ENCODE data around the gene E2F7. TPM values are rescaled to one million over a fixed set of nuclear protein-coding genes. Genes with fewer than 3 reads are reported as not detected.
A peak's percentile ranks its signal among the peaks of the same experiment; 100 is the strongest.
"Not testable (repeated sequence)": the region's sequence is repeated elsewhere in the genome, so short reads cannot be mapped to it uniquely, and the experiment has no call there.

E2F7 gene
- total RNA-seq, result 1 to 10 TPM; 5.8 to 6.0 TPM

- Mint-ChIP-seq H3K9me3 (no peaks in the 10 kb centered on the region), H3K4me1 (ENCODE audit: low read depth) (peaks cover 8% of the 10 kb centered on the region), H3K27ac (no peak within 1 kb of the TSS), H3K36me3 (peaks cover 15% of the 10 kb centered on the region), H3K27me3 (peaks cover 19% of the 10 kb centered on the region), H3K4me3 (peak within 1 kb of the TSS; percentile 77)
- POLR2A ChIA-PET, result no interaction called here
- intact Hi-C loops (cut with micrococcal nuclease), result loop anchor here (2.0 to 10.0 kb wide), 4 partner anchors 187 to 981 kb away; partner anchors contain the start of genes CSRP2, NAP1L1 and ZDHHC17
- DNase-seq, result peak; percentile 91
- CTCF ChIA-PET, result interaction anchor here (0.9 kb wide), 1 partner anchor 16 kb away, joined by 3 read pairs; no protein-coding TSS in a partner anchor
Observed at GRCh38 chr12:77065361-77066204, at the start of gene E2F7. Gene E2F7 (minus strand): TSS chr12:77065569. CDS start chr12:77064635, 934 bp downstream.

- no peaks in the 10 kb centered on the region for H3K27me3 Mint-ChIP-seq
- H3K4me3 Mint-ChIP-seq, result no peak overlapping the region
Observed at GRCh38 chr12:77113971-77114370, 48.6 kb upstream of the E2F7 start.

DNA sequence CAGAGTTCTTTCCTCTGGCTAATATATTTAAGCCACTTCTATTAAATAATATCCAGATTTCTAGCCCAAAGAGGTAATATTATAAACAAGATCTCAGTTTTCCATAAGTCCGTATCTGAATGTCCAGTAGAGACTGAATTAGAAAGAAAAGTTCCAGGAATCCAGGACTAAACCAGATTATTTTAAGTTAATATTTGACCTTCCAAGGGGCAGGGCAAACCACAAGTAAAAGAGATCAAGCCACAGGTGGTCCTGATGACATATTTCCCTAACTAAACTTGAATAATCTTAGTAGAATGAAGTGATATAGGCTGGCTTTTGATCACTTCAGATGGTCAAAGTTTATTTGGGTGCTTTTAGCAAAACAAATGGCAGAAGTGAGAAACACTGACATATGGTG is 43.3 kb upstream of the E2F7 start:
- ChIA-PET POLR2A (no interaction called here), CTCF (interaction anchor here (1.2 kb wide), 1 partner anchor 98 kb away, joined by 3 read pairs; no protein-coding TSS in a partner anchor)
- no peak for DNase-seq
- no peaks in the 10 kb centered on the region for H3K4me1 Mint-ChIP-seq (ENCODE audit: low read depth)
- H3K9me3 Mint-ChIP-seq, result peaks cover 7% of the 10 kb centered on the region
- H3K36me3 Mint-ChIP-seq, result no peaks in the 10 kb centered on the region
- intact Hi-C loops (cut with micrococcal nuclease), result no loop called here
- no peak overlapping the region for H3K4me3 Mint-ChIP-seq
- H3K27me3 Mint-ChIP-seq, result no peaks in the 10 kb centered on the region
- no peak overlapping the region for H3K27ac Mint-ChIP-seq

More at GRCh38 chr12:77113971-77114370, 48.6 kb upstream of the E2F7 start:
- no peaks in the 10 kb centered on the region for H3K36me3 Mint-ChIP-seq
- DNase-seq, result no peak
- peaks cover 7% of the 10 kb centered on the region for H3K9me3 Mint-ChIP-seq
- no peaks in the 10 kb centered on the region for H3K4me1 Mint-ChIP-seq (ENCODE audit: low read depth)
- CTCF ChIA-PET, result no interaction called here
- intact Hi-C loops (cut with micrococcal nuclease), result loop anchor here (1.0 kb wide), 1 partner anchor 14 kb away; no protein-coding TSS in a partner anchor
- POLR2A ChIA-PET, result no interaction called here
- no peak overlapping the region for H3K27ac Mint-ChIP-seq

DNA sequence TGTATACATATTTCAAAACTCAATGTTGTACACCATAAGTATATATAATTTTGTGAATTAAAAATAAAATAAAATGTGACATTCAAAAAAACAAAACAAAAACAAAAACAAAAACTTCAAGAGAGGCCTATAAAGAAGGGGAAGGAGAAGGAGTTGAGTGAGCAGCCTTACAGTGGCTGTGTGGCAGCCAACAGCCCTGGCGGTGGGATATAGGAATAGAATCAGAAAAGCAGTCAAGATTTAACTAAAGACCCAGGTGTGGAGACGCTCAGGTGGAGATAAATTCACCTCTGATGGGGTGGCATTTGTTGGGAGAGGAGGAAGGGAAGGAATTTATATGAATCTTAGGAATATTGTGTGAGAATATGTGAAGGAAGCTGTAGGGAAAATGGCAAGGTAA is 41.8 kb upstream of the E2F7 start:
- H3K9me3 Mint-ChIP-seq, result peaks cover 7% of the 10 kb centered on the region

DNA sequence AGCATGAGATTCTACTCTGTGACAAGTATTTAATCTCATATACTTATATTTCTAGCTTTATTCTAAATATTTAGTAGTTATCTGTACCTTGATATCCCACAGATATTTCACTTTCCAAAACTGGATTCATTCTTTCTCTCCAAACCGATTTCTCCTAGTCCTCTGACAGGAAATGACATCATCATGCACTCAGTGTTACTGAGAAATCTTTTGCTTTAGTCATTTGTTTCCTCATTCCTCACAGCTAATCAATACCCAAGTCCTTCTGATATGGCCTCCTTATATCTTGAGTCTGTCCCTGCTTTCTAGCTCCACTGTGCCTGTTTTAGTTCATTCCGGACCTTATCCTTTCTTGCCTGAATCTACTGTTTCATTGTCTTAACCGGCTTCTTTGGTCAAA is 39.4 kb upstream of the E2F7 start:
- no peak overlapping the region for H3K27ac Mint-ChIP-seq
- peaks cover under 1% of the 10 kb centered on the region for H3K27me3 Mint-ChIP-seq
- H3K4me3 Mint-ChIP-seq, result no peak overlapping the region
- ChIA-PET CTCF (no interaction called here), POLR2A (no interaction called here)
- no peaks in the 10 kb centered on the region for H3K36me3 Mint-ChIP-seq
- intact Hi-C loops (cut with micrococcal nuclease), result no loop called here
- no peak for DNase-seq
- H3K4me1 Mint-ChIP-seq (ENCODE audit: low read depth), result no peaks in the 10 kb centered on the region
- no peaks in the 10 kb centered on the region for H3K9me3 Mint-ChIP-seq

More for the DNA sequence above, 41.8 kb upstream of the E2F7 start:
- no peaks in the 10 kb centered on the region for H3K27me3 Mint-ChIP-seq
- intact Hi-C loops (cut with micrococcal nuclease), result no loop called here
- ChIA-PET POLR2A (no interaction called here), CTCF (no interaction called here)
- no peaks in the 10 kb centered on the region for H3K4me1 Mint-ChIP-seq (ENCODE audit: low read depth)
- H3K4me3 Mint-ChIP-seq, result no peak overlapping the region
- DNase-seq, result no peak
- no peak overlapping the region for H3K27ac Mint-ChIP-seq
- H3K36me3 Mint-ChIP-seq, result no peaks in the 10 kb centered on the region

- intact Hi-C loops (cut with micrococcal nuclease), result no loop called here
- Mint-ChIP-seq H3K4me3 (no peak overlapping the region), H3K27me3 (peaks cover 3% of the 10 kb centered on the region), H3K9me3 (no peaks in the 10 kb centered on the region), H3K27ac (no peak overlapping the region), H3K4me1 (ENCODE audit: low read depth) (no peaks in the 10 kb centered on the region), H3K36me3 (no peaks in the 10 kb centered on the region)
- POLR2A ChIA-PET, result no interaction called here
- DNase-seq, result no peak
- CTCF ChIA-PET, result no interaction called here
Observed at GRCh38 chr12:77104286-77104685, 38.9 kb upstream of the E2F7 start.

- no peak for DNase-seq
- Mint-ChIP-seq H3K36me3 (no peaks in the 10 kb centered on the region), H3K27me3 (peaks cover 5% of the 10 kb centered on the region), H3K27ac (no peak overlapping the region), H3K4me3 (no peak overlapping the region), H3K9me3 (no peaks in the 10 kb centered on the region), H3K4me1 (ENCODE audit: low read depth) (no peaks in the 10 kb centered on the region)
- ChIA-PET POLR2A (no interaction called here), CTCF (no interaction called here)
- intact Hi-C loops (cut with micrococcal nuclease), result no loop called here
Observed at GRCh38 chr12:77102691-77103090, 37.3 kb upstream of the E2F7 start.

DNA sequence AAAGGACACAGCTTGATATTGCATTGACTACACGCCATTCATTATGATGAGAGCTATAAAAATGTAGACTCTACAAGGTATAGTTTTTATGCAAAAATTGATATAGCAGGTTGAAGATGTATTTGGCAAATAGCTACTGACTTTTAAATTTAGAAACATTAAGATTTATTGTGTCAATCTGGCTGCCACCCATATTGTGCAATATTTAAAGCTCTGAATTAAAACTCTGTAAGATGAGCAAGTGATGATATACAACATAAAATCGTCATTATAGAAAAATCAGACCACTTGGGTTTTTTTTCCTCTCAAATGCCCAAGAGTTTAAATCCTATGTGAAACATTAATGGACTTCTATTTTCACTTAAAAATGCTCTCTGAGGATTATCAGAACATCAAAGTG is 36.8 kb upstream of the E2F7 start:
- no peaks in the 10 kb centered on the region for H3K9me3 Mint-ChIP-seq
- intact Hi-C loops (cut with micrococcal nuclease), result no loop called here
- DNase-seq, result no peak
- H3K4me3 Mint-ChIP-seq, result no peak overlapping the region
- ChIA-PET CTCF (no interaction called here), POLR2A (no interaction called here)
- no peak overlapping the region for H3K27ac Mint-ChIP-seq
- H3K36me3 Mint-ChIP-seq, result no peaks in the 10 kb centered on the region
- no peaks in the 10 kb centered on the region for H3K4me1 Mint-ChIP-seq (ENCODE audit: low read depth)
- H3K27me3 Mint-ChIP-seq, result peaks cover 8% of the 10 kb centered on the region

DNA sequence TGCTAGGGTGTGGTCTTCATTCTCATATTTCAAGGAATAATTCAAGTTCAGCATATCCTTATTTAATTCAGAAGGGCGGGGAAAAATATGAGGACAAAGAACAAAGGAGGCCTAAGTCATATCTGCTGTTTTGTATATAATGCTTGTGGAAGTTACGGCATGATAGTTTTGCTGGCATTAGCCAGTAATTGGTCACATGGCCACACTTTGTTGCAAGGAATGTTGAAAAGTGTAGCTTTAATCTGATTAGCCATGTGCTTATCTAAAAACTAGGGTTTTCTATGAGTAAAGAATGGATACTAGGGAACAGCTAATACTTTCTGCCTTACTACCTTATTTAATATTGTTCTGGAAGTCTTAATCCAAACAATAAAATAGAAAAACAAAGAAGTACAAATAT is 34.4 kb upstream of the E2F7 start:
- ChIA-PET CTCF (no interaction called here), POLR2A (no interaction called here)
- no peak overlapping the region for H3K4me3 Mint-ChIP-seq
- H3K36me3 Mint-ChIP-seq, result no peaks in the 10 kb centered on the region
- no peaks in the 10 kb centered on the region for H3K9me3 Mint-ChIP-seq
- H3K27me3 Mint-ChIP-seq, result peaks cover 13% of the 10 kb centered on the region
- no peaks in the 10 kb centered on the region for H3K4me1 Mint-ChIP-seq (ENCODE audit: low read depth)
- DNase-seq, result no peak
- no peak overlapping the region for H3K27ac Mint-ChIP-seq
- intact Hi-C loops (cut with micrococcal nuclease), result no loop called here

DNA sequence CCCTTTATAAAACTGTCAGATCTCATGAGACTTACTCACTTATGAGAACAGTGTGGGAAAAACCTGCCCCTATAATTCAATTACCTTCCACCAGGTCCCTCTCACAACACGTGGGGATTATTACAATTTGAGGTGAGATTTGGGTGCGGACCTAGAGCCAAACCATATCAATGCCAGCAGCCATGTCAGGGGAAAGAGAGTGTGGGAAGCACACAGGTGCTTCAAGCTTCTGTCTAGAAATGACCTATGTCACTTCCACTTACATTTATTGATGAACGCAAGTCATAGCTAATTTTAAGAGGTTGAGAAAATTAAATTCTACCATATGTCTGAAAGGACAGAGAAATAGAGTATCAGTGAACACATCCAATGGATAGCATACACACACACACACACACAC is 32.5 kb upstream of the E2F7 start:
- intact Hi-C loops (cut with micrococcal nuclease), result no loop called here
- ChIA-PET CTCF (no interaction called here), POLR2A (no interaction called here)
- Mint-ChIP-seq H3K36me3 (no peaks in the 10 kb centered on the region), H3K27me3 (peaks cover 17% of the 10 kb centered on the region), H3K9me3 (no peaks in the 10 kb centered on the region), H3K27ac (no peak overlapping the region), H3K4me1 (ENCODE audit: low read depth) (no peaks in the 10 kb centered on the region), H3K4me3 (no peak overlapping the region)
- DNase-seq, result no peak

DNA sequence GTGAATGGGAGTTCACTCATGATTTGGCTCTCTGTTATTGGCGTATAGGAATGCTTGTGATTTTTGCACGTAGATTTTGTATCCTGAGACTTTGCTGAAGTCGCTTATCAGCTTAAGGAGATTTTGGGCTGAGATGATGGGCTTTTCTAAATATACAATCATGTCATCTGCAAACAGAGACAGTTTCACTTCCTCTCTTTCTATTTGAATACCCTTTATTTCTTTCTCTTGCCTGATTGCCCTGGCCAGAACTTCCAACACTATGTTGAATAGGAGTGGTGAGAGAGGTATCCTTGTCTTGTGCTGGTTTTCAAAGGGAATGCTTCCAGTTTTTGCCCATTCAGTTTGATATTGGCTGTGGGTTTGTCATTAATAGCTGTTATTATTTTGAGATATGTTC is 26.9 kb upstream of the E2F7 start:
- H3K4me3 Mint-ChIP-seq; POLR2A ChIA-PET; intact Hi-C loops (cut with micrococcal nuclease); H3K9me3 Mint-ChIP-seq; H3K27ac Mint-ChIP-seq; H3K36me3 Mint-ChIP-seq; H3K4me1 Mint-ChIP-seq (ENCODE audit: low read depth); CTCF ChIA-PET; H3K27me3 Mint-ChIP-seq; DNase-seq: not testable (repeated sequence)

DNA sequence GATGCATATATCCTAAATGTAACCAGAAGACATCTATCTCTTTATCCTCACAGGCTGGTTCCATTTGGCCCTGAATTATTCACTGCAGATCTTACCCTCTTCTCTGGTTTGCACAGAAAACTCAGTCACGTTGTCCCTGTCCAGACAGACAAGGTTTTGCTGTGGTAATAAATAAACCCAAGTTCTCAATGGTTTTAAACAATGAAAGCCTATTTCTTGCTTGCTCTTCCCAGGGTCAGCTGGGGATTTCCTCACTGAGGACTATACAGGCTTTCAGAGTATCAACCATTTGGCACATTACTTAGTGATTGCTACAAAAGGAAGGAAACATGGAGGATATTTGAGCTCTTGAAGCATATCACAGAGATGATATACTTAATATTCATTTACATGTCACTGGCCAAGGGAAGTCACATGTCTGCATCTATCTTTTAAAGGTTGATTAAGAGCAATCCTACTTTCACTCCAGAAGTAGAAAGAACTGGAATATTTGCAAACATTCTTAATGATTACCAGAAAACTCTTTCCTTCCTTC is 24.4 kb upstream of the E2F7 start:
- Mint-ChIP-seq H3K9me3 (no peaks in the 10 kb centered on the region), H3K4me3 (no peak overlapping the region), H3K36me3 (no peaks in the 10 kb centered on the region), H3K27me3 (peaks cover 7% of the 10 kb centered on the region), H3K4me1 (ENCODE audit: low read depth) (no peaks in the 10 kb centered on the region), H3K27ac (no peak overlapping the region)
- no peak for DNase-seq
- intact Hi-C loops (cut with micrococcal nuclease), result no loop called here
- ChIA-PET CTCF (no interaction called here), POLR2A (no interaction called here)

- no peaks in the 10 kb centered on the region for H3K9me3 Mint-ChIP-seq
- ChIA-PET POLR2A (no interaction called here), CTCF (no interaction called here)
- intact Hi-C loops (cut with micrococcal nuclease), result no loop called here
- no peaks in the 10 kb centered on the region for H3K4me1 Mint-ChIP-seq (ENCODE audit: low read depth)
- H3K4me3 Mint-ChIP-seq, result no peak overlapping the region
- no peak overlapping the region for H3K27ac Mint-ChIP-seq
- H3K27me3 Mint-ChIP-seq, result peaks cover 4% of the 10 kb centered on the region
- DNase-seq, result no peak
- no peaks in the 10 kb centered on the region for H3K36me3 Mint-ChIP-seq
Observed at GRCh38 chr12:77087427-77087826, 22.1 kb upstream of the E2F7 start.
